A549 (cell line): ENCODE data around the gene UBASH3B. TPM values are rescaled to one million over a fixed set of nuclear protein-coding genes. Genes with fewer than 3 reads are reported as not detected.

Experiments used
- ATAC-seq, 2 experiments: fragments of 200-7000 bp in 1 of 2; fragments of >200 bp in 1 of 2; cut with Nextera tagmentation in 1 of 2; cut with Tn5 transposase in 1 of 2; 3 replicates each; pipeline versions ENCODE4 v1.8.0 to v1.9.1; 2018 to 2020; ENCODE audit warnings: mild to moderate bottlenecking in 1 of 2, moderate library complexity in 1 of 2
- CTCF ChIA-PET: fragments of 300-600 bp; sonication (Branson Sonifier 250); formaldehyde crosslinking; extraction: SDS; loops from one replicate; lab custom pipeline; 2021; ENCODE audit warnings: antibody characterized with exemption, inconsistent platforms; lab: Yijun Ruan, JAX
- POLR2A ChIA-PET: fragments of 350-600 bp; formaldehyde crosslinking; extraction: SDS; loops from one replicate; lab custom pipeline; 2021; ENCODE audit warnings: antibody characterized with exemption, inconsistent platforms; lab: Yijun Ruan, JAX
- DNase-seq, 2 experiments: peaks; one replicate each; pipeline versions ENCODE4 v3.0.0 to v3.0.0-alpha.2; 2011 to 2016; ENCODE audit warnings: low read depth in 1 of 2, low spot score in 1 of 2
- FAIRE-seq: peaks from 2 replicates; lab custom pipeline; 2011; peaks lifted over from hg19 to GRCh38; lab: Jason Lieb, UNC
- H3K27ac ChIP-seq, 2 experiments: fragments of >200 bp; sonication (Bioruptor Twin); formaldehyde crosslinking; 3 replicates each; pipeline ENCODE4 v1.5.1; 2016 to 2017
- H3K4me1 ChIP-seq: fragments of >200 bp; sonication (Bioruptor Twin); formaldehyde crosslinking; 3 replicates; pipeline ENCODE4 v1.6.1; 2016
- H3K4me2 ChIP-seq: fragments of >200 bp; sonication (Bioruptor Twin); formaldehyde crosslinking; 3 replicates; pipeline ENCODE4 v1.6.1; 2016
- H3K4me3 ChIP-seq: fragments of >200 bp; sonication (Bioruptor Twin); formaldehyde crosslinking; 3 replicates; pipeline ENCODE4 v1.5.1; 2016
- H3K9me3 ChIP-seq: fragments of >200 bp; sonication (Bioruptor Twin); formaldehyde crosslinking; 3 replicates; pipeline ENCODE4 v1.6.1; 2016
- BHLHE40 ChIP-seq: IDR thresholded peaks from 2 replicates; pipeline ENCODE4 v1.6.1; 2012; ENCODE audit warnings: low read depth, low read length, inconsistent platforms
- CBX2 ChIP-seq: fragments of 200-600 bp; sonication (generic); IDR thresholded peaks from 2 replicates; pipeline ENCODE4 v1.6.1; 2016; ENCODE audit warnings: low read depth, mild to moderate bottlenecking, borderline replicate concordance
- CEBPB ChIP-seq, 2 experiments: fragments of >200 bp in 1 of 2; sonication (Bioruptor Twin) in 1 of 2; formaldehyde crosslinking in 1 of 2; IDR thresholded peaks; 2 replicates each; pipeline ENCODE4 v1.6.1; 2012 to 2016
- CHD4 ChIP-seq: fragments of 200-600 bp; sonication (generic); IDR thresholded peaks from 2 replicates; pipeline ENCODE4 v1.6.1; 2016; ENCODE audit warnings: antibody characterized with exemption, mild to moderate bottlenecking, borderline replicate concordance
- EHF ChIP-seq: fragments of 250-450 bp; sonication (Bioruptor Pico); IDR thresholded peaks from 2 replicates; pipeline ENCODE4 v1.5.0; 2020; ENCODE audit warnings: mild to moderate bottlenecking
- EHMT2 ChIP-seq: fragments of 200-600 bp; sonication (generic); IDR thresholded peaks from 2 replicates; pipeline ENCODE4 v1.6.1; 2016; ENCODE audit warnings: antibody characterized with exemption, low read depth, mild to moderate bottlenecking, moderate library complexity
- GATA3 ChIP-seq: IDR thresholded peaks from 2 replicates; pipeline ENCODE4 v1.6.1; 2012; ENCODE audit warnings: borderline replicate concordance
- HDAC2 ChIP-seq: fragments of 200-600 bp; sonication (generic); IDR thresholded peaks from 2 replicates; pipeline ENCODE4 v1.6.1; 2016
- HOXA7 ChIP-seq: fragments of 250-450 bp; sonication (Bioruptor Pico); IDR thresholded peaks from 2 replicates; pipeline ENCODE4 v1.5.0; 2020; ENCODE audit warnings: mild to moderate bottlenecking, moderate library complexity
- KDM1A ChIP-seq: fragments of 200-600 bp; sonication (generic); IDR thresholded peaks from 2 replicates; pipeline ENCODE4 v1.6.1; 2016; ENCODE audit warnings: low read depth, mild to moderate bottlenecking
- KDM5A ChIP-seq: fragments of 200-600 bp; sonication (generic); IDR thresholded peaks from 2 replicates; pipeline ENCODE4 v1.6.1; 2016; ENCODE audit warnings: antibody characterized with exemption, mild to moderate bottlenecking
- MYC ChIP-seq: IDR thresholded peaks from 2 replicates; pipeline ENCODE4 v1.6.1; 2012; ENCODE audit warnings: mild to moderate bottlenecking, inconsistent platforms, low read length, improper control_type of control experiment, borderline replicate concordance
- NFE2L2 ChIP-seq: fragments of 150-350 bp; conservative IDR thresholded peaks from 2 replicates; pipeline ENCODE4 v1.6.1; 2014; ENCODE audit warnings: low read length
- PHF8 ChIP-seq: fragments of 200-600 bp; sonication (generic); IDR thresholded peaks from 2 replicates; pipeline ENCODE4 v1.6.1; 2016; ENCODE audit warnings: low read depth, mild to moderate bottlenecking, antibody characterized with exemption, moderate library complexity, borderline replicate concordance
- POLR2A ChIP-seq: IDR thresholded peaks from 2 replicates; pipeline ENCODE4 v1.6.1; 2012; ENCODE audit warnings: mild to moderate bottlenecking, low read length
- RAD21 ChIP-seq, 2 experiments: fragments of >200 bp in 1 of 2; sonication (Bioruptor Twin) in 1 of 2; formaldehyde crosslinking in 1 of 2; IDR thresholded peaks in 1 of 2; conservative IDR thresholded peaks in 1 of 2; 2 replicates in 1 of 2; 3 replicates in 1 of 2; pipeline ENCODE4 v1.6.1; 2012 to 2018; ENCODE audit warnings: inconsistent platforms in 1 of 2
- RFX5 ChIP-seq: fragments of 450-650 bp; IDR thresholded peaks from 2 replicates; pipeline ENCODE4 v1.7.1; 2014; ENCODE audit warnings: antibody characterized with exemption, mild to moderate bottlenecking, moderate library complexity
- SMC3 ChIP-seq: fragments of >200 bp; sonication (Bioruptor Twin); formaldehyde crosslinking; IDR thresholded peaks from 3 replicates; pipeline ENCODE4 v1.6.1; 2018; ENCODE audit warnings: inconsistent platforms
- TFCP2L1 ChIP-seq: fragments of 250-450 bp; sonication (Bioruptor Pico); IDR thresholded peaks from 2 replicates; pipeline ENCODE4 v1.5.0; 2021; ENCODE audit warnings: mild to moderate bottlenecking
- WGBS: methylation state at CpG from one replicate; pipeline ENCODE4 v1.1.6; 2017; ENCODE audit errors: missing lambda C conversion rate; 5-methylcytosine and 5-hydroxymethylcytosine counted together
- polyA plus RNA-seq, 4 experiments: library from polyadenylated mRNA; depleted of rRNA in 3 of 4; stranded (reverse); fragments of >200 nt; fragmentation: RNase III in 1 of 4; extraction: RNeasy Plus Mini Kit Qiagen cat#74134 plus additional on column Dnase treatment in 1 of 4; gene quantifications; 2 replicates in 3 of 4; 3 replicates in 1 of 4; pipeline ENCODE4 v1.2.3, GENCODE V29; 2011 to 2017
- TF ChIP-seq, protein P1 (sequence below): IDR thresholded peaks from 2 replicates; pipeline ENCODE4 v1.6.1; 2012; ENCODE audit warnings: low read depth, borderline replicate concordance
- TF ChIP-seq, protein P2 (sequence below): fragments of 250-450 bp; sonication (Bioruptor Pico); IDR thresholded peaks from 2 replicates; pipeline ENCODE4 v1.5.0; 2020; ENCODE audit warnings: low read depth, mild to moderate bottlenecking, moderate library complexity
- TF ChIP-seq, protein P3 (sequence below): fragments of >200 bp; sonication (Bioruptor Twin); formaldehyde crosslinking; IDR thresholded peaks from 3 replicates; pipeline ENCODE4 v1.6.1; 2016
- TF ChIP-seq, protein P4 (sequence below): fragments of 450-650 bp; IDR thresholded peaks from 2 replicates; pipeline ENCODE4 v1.6.1; 2014; ENCODE audit warnings: antibody characterized with exemption
- TF ChIP-seq, protein P5 (sequence below): IDR thresholded peaks from 2 replicates; pipeline ENCODE4 v1.6.1; 2012
- TF ChIP-seq, protein P6 (sequence below): fragments of >200 bp; sonication (Bioruptor Twin); formaldehyde crosslinking; IDR thresholded peaks from 3 replicates; pipeline ENCODE4 v1.5.1; 2016
- TF ChIP-seq, protein P7 (sequence below): fragments of >200 bp; sonication (Bioruptor Twin); formaldehyde crosslinking; IDR thresholded peaks from 2 replicates; pipeline ENCODE4 v1.6.1; 2016
- TF ChIP-seq, protein P8 (sequence below): fragments of 150-350 bp; IDR thresholded peaks from 2 replicates; pipeline ENCODE4 v1.6.1; 2014; ENCODE audit warnings: low read depth, mild to moderate bottlenecking, low read length

UBASH3B gene
- polyA plus RNA-seq, 2 of the 4 experiments (the other 2 are of a cell fraction): 33.4 to 43.0 TPM

DNA sequence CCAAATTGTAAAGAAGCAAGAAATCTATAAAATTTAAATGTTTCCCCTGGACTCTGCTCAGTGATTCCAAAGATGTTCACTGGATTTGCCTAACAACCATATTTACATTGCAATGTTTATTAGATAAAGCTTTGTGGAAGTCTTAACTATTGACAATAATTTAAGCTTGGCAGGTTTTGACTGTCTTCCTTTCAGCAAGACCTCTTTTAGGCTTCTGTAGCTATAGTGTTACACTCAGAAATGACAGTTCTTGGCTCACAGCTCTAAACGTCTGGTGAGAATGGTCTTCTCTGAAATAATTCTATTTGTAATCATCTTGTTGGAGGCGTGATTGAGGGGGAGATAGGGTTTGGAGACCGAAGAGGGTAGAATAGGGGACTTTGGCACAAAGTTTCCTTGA, 138.0 kb downstream of the UBASH3B start:
- no peak overlapping the region for H3K4me3 ChIP-seq
- H3K9me3 ChIP-seq: no peaks in the 10 kb centered on the region
- ChIA-PET CTCF (interaction anchor here (1.3 to 3.8 kb wide), 3 partner anchors 13 to 160 kb away, joined by 4 to 12 read pairs (median 8); no protein-coding TSS in a partner anchor), POLR2A (no interaction called here)
- H3K4me1 ChIP-seq: peaks cover 11% of the 10 kb centered on the region
- ATAC-seq (no peak), DNase-seq (no peak), FAIRE-seq (no peak)
- no peak overlapping the region for H3K4me2 ChIP-seq
- 82% methylated on average over 3 of the region's 3 CpGs for WGBS
- no peak overlapping the region for H3K27ac ChIP-seq
- TF ChIP-seq EHF (CRISPR knock-in tag) (no peak), CBX2 (no peak), KDM1A (no peak), HOXA7 (no peak), RFX5 (no peak), NFE2L2 (no peak), TFCP2L1 (CRISPR knock-in tag) (no peak)
- TF ChIP-seq, protein P1, sequence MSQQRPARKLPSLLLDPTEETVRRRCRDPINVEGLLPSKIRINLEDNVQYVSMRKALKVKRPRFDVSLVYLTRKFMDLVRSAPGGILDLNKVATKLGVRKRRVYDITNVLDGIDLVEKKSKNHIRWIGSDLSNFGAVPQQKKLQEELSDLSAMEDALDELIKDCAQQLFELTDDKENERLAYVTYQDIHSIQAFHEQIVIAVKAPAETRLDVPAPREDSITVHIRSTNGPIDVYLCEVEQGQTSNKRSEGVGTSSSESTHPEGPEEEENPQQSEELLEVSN: no peak
- TF ChIP-seq, protein P2, sequence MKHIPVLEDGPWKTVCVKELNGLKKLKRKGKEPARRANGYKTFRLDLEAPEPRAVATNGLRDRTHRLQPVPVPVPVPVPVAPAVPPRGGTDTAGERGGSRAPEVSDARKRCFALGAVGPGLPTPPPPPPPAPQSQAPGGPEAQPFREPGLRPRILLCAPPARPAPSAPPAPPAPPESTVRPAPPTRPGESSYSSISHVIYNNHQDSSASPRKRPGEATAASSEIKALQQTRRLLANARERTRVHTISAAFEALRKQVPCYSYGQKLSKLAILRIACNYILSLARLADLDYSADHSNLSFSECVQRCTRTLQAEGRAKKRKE (CRISPR knock-in tag): no peak

DNA sequence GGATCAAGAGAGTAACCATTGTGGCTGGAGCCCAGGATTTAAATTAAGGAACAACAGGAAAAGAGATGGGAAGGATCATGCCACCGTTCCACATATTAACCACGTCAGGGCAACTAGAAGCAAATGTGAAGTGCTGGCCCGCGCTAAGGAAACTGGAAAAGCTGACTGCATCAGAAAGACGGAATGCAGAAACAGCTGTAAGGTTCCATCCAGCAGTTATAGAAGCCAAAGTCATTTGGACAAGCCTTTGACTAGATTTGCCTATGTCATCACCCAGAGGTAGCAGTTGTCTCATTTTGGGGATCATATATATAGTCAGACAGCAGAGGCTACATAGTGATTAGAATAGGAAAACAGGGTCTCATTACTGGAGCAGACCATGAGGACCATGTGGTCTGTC, 139.8 kb downstream of the UBASH3B start:
- no peaks in the 10 kb centered on the region for H3K9me3 ChIP-seq
- TF ChIP-seq GATA3 (no peak), MYC (no peak), CEBPB (IDR thresholded peaks at IDR 0.05) (no peak), PHF8 (no peak), POLR2A (no peak), EHMT2 (no peak), HOXA7 (no peak)
- TF ChIP-seq, protein P3, sequence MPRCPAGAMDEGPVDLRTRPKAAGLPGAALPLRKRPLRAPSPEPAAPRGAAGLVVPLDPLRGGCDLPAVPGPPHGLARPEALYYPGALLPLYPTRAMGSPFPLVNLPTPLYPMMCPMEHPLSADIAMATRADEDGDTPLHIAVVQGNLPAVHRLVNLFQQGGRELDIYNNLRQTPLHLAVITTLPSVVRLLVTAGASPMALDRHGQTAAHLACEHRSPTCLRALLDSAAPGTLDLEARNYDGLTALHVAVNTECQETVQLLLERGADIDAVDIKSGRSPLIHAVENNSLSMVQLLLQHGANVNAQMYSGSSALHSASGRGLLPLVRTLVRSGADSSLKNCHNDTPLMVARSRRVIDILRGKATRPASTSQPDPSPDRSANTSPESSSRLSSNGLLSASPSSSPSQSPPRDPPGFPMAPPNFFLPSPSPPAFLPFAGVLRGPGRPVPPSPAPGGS: no peak
- TF ChIP-seq, protein P4, sequence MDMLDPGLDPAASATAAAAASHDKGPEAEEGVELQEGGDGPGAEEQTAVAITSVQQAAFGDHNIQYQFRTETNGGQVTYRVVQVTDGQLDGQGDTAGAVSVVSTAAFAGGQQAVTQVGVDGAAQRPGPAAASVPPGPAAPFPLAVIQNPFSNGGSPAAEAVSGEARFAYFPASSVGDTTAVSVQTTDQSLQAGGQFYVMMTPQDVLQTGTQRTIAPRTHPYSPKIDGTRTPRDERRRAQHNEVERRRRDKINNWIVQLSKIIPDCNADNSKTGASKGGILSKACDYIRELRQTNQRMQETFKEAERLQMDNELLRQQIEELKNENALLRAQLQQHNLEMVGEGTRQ: no peak
- TF ChIP-seq, protein P5, sequence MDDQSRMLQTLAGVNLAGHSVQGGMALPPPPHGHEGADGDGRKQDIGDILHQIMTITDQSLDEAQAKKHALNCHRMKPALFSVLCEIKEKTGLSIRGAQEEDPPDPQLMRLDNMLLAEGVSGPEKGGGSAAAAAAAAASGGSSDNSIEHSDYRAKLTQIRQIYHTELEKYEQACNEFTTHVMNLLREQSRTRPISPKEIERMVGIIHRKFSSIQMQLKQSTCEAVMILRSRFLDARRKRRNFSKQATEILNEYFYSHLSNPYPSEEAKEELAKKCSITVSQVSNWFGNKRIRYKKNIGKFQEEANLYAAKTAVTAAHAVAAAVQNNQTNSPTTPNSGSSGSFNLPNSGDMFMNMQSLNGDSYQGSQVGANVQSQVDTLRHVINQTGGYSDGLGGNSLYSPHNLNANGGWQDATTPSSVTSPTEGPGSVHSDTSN: no peak
- ChIA-PET POLR2A (no interaction called here), CTCF (interaction anchor here (1.2 to 3.8 kb wide), 9 partner anchors 8 to 167 kb away, joined by 3 to 17 read pairs (median 5); no protein-coding TSS in a partner anchor)
- no peak overlapping the region for H3K27ac ChIP-seq
- peaks cover 11% of the 10 kb centered on the region for H3K4me1 ChIP-seq
- ATAC-seq: no peak
- H3K4me2 ChIP-seq: no peak overlapping the region
- no peak overlapping the region for H3K4me3 ChIP-seq
- DNase-seq: no peak
- 96% methylated on average over 5 of the region's 5 CpGs for WGBS
- no peak for FAIRE-seq

DNA sequence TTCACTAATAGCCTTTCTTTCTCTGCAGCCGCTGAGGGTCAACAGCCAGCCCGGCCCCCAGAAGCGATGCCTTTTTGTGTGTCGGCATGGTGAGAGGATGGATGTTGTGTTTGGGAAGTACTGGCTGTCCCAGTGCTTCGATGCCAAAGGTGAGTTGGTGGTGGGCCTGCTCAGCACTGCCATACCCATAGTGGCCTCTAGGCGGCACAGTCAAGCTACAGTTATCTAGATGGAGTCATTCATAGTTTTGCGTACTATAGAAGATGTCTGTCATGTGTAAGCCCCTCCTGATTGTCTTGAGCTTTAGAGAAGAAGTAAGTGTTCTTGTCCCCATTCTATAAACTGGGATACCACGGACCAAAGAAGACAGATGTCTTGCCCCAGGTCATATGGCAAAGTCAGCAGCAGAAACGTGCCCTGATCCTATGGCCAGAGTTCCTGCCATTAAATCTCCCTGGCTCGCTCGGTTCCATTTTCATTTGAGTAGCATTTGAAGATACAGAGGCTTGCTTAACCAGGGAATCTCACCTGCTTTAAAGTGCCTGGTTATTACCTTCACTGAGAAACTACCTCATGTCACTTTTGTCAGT, 140.7 kb downstream of the UBASH3B start:
- WGBS: 84% methylated on average over 11 of the region's 11 CpGs
- Histone ChIP-seq H3K27ac (no peak overlapping the region), H3K4me2 (no peak overlapping the region), H3K4me3 (no peak overlapping the region), H3K9me3 (no peaks in the 10 kb centered on the region), H3K4me1 (peaks cover 9% of the 10 kb centered on the region)
- FAIRE-seq (no peak), ATAC-seq (peak; percentile 54 to 81; a peak in 5 of 6 replicates), DNase-seq (peak; percentile 19 to 26)
- CTCF ChIA-PET: interaction anchor here (0.6 to 3.8 kb wide), 12 partner anchors 8 to 168 kb away, joined by 3 to 17 read pairs (median 4); no protein-coding TSS in a partner anchor
- POLR2A ChIA-PET: no interaction called here
- peak; percentile 37; the same call in 2 of the 3 replicates for TF ChIP-seq SMC3
- TF ChIP-seq CHD4: no peak
- peak; percentile 18 to 37; a peak in 2 of 5 replicates for TF ChIP-seq RAD21 (conservative IDR thresholded peaks at IDR 0.05 in 1 of 2, IDR thresholded peaks at IDR 0.05 in 1 of 2)
- no peak for TF ChIP-seq BHLHE40
- no peak for TF ChIP-seq HDAC2
- TF ChIP-seq KDM5A: no peak
- TF ChIP-seq, protein P6, sequence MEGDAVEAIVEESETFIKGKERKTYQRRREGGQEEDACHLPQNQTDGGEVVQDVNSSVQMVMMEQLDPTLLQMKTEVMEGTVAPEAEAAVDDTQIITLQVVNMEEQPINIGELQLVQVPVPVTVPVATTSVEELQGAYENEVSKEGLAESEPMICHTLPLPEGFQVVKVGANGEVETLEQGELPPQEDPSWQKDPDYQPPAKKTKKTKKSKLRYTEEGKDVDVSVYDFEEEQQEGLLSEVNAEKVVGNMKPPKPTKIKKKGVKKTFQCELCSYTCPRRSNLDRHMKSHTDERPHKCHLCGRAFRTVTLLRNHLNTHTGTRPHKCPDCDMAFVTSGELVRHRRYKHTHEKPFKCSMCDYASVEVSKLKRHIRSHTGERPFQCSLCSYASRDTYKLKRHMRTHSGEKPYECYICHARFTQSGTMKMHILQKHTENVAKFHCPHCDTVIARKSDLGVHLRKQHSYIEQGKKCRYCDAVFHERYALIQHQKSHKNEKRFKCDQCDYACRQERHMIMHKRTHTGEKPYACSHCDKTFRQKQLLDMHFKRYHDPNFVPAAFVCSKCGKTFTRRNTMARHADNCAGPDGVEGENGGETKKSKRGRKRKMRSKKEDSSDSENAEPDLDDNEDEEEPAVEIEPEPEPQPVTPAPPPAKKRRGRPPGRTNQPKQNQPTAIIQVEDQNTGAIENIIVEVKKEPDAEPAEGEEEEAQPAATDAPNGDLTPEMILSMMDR: peak; percentile 43
- TF ChIP-seq, protein P7, sequence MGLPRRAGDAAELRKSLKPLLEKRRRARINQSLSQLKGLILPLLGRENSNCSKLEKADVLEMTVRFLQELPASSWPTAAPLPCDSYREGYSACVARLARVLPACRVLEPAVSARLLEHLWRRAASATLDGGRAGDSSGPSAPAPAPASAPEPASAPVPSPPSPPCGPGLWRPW: no peak
- TF ChIP-seq, protein P8, sequence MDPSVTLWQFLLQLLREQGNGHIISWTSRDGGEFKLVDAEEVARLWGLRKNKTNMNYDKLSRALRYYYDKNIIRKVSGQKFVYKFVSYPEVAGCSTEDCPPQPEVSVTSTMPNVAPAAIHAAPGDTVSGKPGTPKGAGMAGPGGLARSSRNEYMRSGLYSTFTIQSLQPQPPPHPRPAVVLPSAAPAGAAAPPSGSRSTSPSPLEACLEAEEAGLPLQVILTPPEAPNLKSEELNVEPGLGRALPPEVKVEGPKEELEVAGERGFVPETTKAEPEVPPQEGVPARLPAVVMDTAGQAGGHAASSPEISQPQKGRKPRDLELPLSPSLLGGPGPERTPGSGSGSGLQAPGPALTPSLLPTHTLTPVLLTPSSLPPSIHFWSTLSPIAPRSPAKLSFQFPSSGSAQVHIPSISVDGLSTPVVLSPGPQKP: no peak
